AG04450 (cell line): Measurements from ENCODE around the gene ANAPC1. TPM values are rescaled to one million over a fixed set of nuclear protein-coding genes. Genes with fewer than 3 reads are reported as not detected.
"Not testable (repeated sequence)": the region's sequence is repeated elsewhere in the genome, so short reads cannot be mapped to it uniquely, and the experiment has no call there.

Source experiments
- CTCF ChIA-PET: fragments of 300-600, 350-600 bp; formaldehyde crosslinking; extraction: SDS; loops from one replicate; lab custom pipeline; 2022; ENCODE audit warnings: antibody characterized with exemption, inconsistent platforms; lab: Charles Lee
- POLR2A ChIA-PET: fragments of 350-600 bp; formaldehyde crosslinking; extraction: SDS; loops from one replicate; lab custom pipeline; 2021; ENCODE audit warnings: antibody characterized with exemption, inconsistent platforms; lab: Yijun Ruan, JAX
- DNase-seq: peaks from one replicate; pipeline ENCODE4 v3.0.0-alpha.2; 2011; ENCODE audit warnings: low read depth, low spot score
- H3K27ac ChIP-seq: one replicate; pipeline ENCODE4 v1.5.1; 2012; ENCODE audit warnings: low read depth, low read length, control low read depth
- H3K27me3 ChIP-seq: one replicate; pipeline ENCODE4 v1.6.0; 2012; ENCODE audit warnings: low read length; ENCODE audit not compliant: control insufficient read depth, insufficient read depth
- H3K4me3 ChIP-seq: 2 replicates; pipeline ENCODE4 v1.5.1; 2011; ENCODE audit warnings: mild to moderate bottlenecking, low read depth, low read length, control low read depth
- H3K9me3 ChIP-seq: 2 replicates; pipeline ENCODE4 v1.5.1; 2012; ENCODE audit warnings: low read length; ENCODE audit not compliant: control insufficient read depth, insufficient read depth
- polyA plus RNA-seq: library from polyadenylated mRNA; depleted of rRNA; stranded (reverse); fragments of >200 nt; gene quantifications from 2 replicates; pipeline ENCODE4 v1.2.3, GENCODE V29; 2011
- TF ChIP-seq, protein P1 (sequence below): IDR thresholded peaks from 2 replicates; pipeline ENCODE4 v1.5.1; 2011; ENCODE audit warnings: low read depth, low read length, control low read depth, inconsistent platforms

ANAPC1 gene
- polyA plus RNA-seq, 1 experiment: 27.4 TPM

- DNase-seq: no peak
- ChIA-PET CTCF (no interaction called here), POLR2A (no interaction called here)
- TF ChIP-seq, protein P1, sequence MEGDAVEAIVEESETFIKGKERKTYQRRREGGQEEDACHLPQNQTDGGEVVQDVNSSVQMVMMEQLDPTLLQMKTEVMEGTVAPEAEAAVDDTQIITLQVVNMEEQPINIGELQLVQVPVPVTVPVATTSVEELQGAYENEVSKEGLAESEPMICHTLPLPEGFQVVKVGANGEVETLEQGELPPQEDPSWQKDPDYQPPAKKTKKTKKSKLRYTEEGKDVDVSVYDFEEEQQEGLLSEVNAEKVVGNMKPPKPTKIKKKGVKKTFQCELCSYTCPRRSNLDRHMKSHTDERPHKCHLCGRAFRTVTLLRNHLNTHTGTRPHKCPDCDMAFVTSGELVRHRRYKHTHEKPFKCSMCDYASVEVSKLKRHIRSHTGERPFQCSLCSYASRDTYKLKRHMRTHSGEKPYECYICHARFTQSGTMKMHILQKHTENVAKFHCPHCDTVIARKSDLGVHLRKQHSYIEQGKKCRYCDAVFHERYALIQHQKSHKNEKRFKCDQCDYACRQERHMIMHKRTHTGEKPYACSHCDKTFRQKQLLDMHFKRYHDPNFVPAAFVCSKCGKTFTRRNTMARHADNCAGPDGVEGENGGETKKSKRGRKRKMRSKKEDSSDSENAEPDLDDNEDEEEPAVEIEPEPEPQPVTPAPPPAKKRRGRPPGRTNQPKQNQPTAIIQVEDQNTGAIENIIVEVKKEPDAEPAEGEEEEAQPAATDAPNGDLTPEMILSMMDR: no peak
- H3K4me3 ChIP-seq: no peak overlapping the region
- no peaks in the 10 kb centered on the region for H3K9me3 ChIP-seq
- H3K27ac ChIP-seq: no peak overlapping the region
- H3K27me3 ChIP-seq: peaks cover 24% of the 10 kb centered on the region
Observed at GRCh38 chr2:111908578-111908977, 24.6 kb upstream of the ANAPC1 start.

GRCh38 chr2:111905990-111906735 lies 22.2 kb upstream of the ANAPC1 start:
- no peak for DNase-seq
- ChIA-PET POLR2A (no interaction called here), CTCF (no interaction called here)
- H3K27ac ChIP-seq: no peak overlapping the region
- no peak overlapping the region for H3K4me3 ChIP-seq
- TF ChIP-seq, protein P1: no peak
- H3K9me3 ChIP-seq: no peaks in the 10 kb centered on the region
- peaks cover 37% of the 10 kb centered on the region for H3K27me3 ChIP-seq

DNA sequence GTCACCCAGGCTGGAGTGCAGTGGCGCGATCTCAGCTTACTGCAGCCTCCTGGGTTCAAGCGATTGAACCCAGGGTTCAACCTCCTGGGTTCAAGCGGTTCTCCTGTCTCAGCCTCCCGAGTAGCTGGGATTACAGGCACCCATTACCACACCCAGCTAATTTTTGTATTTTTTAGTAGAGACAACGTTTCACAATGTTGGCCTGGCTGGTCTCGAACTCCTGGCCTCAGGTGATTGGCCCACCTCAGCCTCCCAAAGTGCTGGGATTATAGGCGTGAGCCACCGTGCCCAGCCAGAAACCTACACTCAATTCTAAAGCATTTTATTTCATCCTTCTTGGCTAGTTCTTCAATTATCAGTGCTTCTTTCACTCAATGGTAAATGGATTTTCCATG lies 21.5 kb upstream of the ANAPC1 start:
- H3K4me3 ChIP-seq, CTCF ChIA-PET, H3K9me3 ChIP-seq, POLR2A ChIA-PET, DNase-seq, H3K27ac ChIP-seq: not testable (repeated sequence)
- H3K27me3 ChIP-seq: peaks cover 37% of the 10 kb centered on the region

- ChIA-PET POLR2A (no interaction called here), CTCF (interaction anchor here (0.9 kb wide), 1 partner anchor 17 kb away, joined by 4 read pairs; no protein-coding TSS in a partner anchor)
- DNase-seq: no peak
- H3K27ac ChIP-seq: no peak overlapping the region
- H3K4me3 ChIP-seq: no peak overlapping the region
- no peaks in the 10 kb centered on the region for H3K9me3 ChIP-seq
- TF ChIP-seq, protein P1: no peak
- peaks cover 42% of the 10 kb centered on the region for H3K27me3 ChIP-seq
Observed at GRCh38 chr2:111904726-111905474, 20.9 kb upstream of the ANAPC1 start.

GRCh38 chr2:111903930-111904439 lies 20.0 kb upstream of the ANAPC1 start:
- Histone ChIP-seq H3K9me3 (no peaks in the 10 kb centered on the region; the same call in 1 of the 2 replicates), H3K27ac (no peak overlapping the region), H3K4me3 (no peak overlapping the region), H3K27me3 (peaks cover 52% of the 10 kb centered on the region)
- TF ChIP-seq, protein P1: no peak
- ChIA-PET CTCF (interaction anchor here (0.9 kb wide), 1 partner anchor 16 kb away, joined by 4 read pairs; no protein-coding TSS in a partner anchor), POLR2A (no interaction called here)
- DNase-seq: no peak
